ENCODE measurements around the gene CDKN1A. TPM values are rescaled to one million over a fixed set of nuclear protein-coding genes. Genes with fewer than 3 reads are reported as not detected.
A peak's percentile ranks its signal among the peaks of the same experiment; 100 is the strongest.
"Not testable (repeated sequence)": the region's sequence is repeated elsewhere in the genome, so short reads cannot be mapped to it uniquely, and the experiment has no call there.

CDKN1A gene
- total RNA-seq, 1 experiment from 2014 or later = 117 TPM

DNA sequence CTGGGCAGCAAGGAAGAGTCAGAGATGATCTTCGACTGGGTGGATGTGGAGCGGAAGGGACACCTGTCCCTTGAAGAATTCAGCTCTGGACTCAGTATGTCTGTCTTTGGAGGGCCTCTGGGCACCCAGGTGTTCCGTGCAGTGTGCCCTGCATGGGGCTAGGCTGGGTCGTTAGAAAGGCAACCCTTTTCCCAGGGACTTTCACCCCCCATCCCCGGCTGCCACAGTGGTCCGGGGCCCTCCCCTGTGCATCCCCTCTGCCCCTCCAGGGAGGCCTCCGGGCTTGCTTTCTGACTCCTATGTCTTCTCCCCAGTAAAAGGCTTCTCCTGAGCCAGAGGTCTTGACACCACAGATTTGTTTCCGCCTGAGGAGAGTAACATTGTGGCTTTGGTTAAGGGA, 35.3 kb downstream of the CDKN1A start:
- in situ Hi-C loops (cut with HindIII; ENCODE audit: low sequenced_read_pairs) = no loop called here
- DNase-seq (ENCODE audit: low spot score) = no peak

DNA sequence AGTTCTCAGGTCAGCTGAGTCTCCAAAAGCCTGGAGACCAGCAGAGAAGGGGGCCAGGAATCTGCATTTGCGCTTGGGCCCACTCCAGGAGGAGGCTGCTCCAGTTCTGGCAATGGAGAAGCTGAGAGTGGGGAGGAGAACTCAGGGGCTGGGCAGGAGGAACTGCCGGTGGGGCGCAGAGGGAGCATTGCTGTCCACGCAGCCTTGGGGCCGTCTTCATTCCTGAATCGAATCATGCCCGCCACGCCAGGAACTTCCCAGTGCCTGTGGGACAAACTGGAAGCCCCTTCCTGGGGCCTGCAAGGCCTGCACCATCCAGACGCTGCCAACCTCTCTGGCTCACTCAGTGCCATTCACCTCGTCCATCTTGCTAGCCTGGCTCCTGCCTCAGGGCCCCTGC, 36.0 kb downstream of the CDKN1A start:
- in situ Hi-C loops (cut with HindIII; ENCODE audit: low sequenced_read_pairs) = no loop called here
- DNase-seq (ENCODE audit: low spot score) = no peak

DNA sequence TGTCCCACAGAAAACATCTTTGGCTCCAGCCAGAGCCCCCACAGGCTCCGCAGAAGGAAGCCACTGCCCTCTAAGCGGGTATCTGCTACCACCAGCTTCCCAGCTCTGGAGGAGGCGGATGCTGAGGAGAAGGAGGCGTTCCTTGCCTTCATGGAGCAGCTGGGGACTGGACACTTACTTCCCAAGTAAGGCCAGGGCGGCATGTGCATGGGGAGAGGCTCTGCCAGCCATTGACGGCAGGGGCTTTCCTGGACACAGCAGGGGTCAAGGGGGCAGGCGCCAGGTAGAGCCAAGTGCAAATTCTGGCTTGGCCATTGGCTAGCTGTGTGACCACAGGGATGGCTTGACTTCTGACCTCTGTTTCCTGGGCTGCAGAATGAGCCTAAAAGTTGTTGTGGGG, 37.0 kb downstream of the CDKN1A start:
- DNase-seq (ENCODE audit: low spot score) = no peak
- in situ Hi-C loops (cut with HindIII; ENCODE audit: low sequenced_read_pairs) = no loop called here

DNA sequence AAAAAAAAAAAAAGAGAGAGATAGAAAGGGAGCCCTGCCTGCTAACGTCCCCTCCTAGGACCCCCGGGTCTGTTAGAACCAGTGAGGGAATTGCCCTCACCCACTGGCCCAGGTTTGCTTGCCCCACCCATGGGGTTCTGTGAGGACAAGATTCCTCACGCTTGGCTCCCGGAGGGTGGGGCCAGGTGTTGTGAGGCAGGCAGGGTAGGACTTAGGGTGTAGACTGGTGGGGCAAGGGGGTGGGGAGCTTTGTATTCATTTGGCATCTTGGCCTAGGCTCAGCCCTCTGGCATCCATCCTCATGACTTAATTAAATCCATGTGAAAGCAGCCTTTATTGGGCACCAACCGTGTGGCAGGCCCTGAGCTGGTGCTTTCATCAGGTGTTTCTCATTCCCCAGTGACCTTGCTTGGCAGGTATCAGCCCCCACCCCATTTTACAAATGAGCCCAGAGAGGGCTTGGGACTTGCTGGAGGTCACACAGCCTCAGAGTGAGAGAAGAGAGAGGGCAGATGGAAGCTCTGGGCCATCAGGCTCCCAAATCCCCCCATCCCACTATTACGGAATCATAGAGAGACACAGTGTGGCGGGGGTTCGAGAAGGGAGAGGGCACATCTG, 38.1 kb downstream of the CDKN1A start:
- in situ Hi-C loops (cut with HindIII; ENCODE audit: low sequenced_read_pairs) = no loop called here
- DNase-seq (ENCODE audit: low spot score) = no peak

DNA sequence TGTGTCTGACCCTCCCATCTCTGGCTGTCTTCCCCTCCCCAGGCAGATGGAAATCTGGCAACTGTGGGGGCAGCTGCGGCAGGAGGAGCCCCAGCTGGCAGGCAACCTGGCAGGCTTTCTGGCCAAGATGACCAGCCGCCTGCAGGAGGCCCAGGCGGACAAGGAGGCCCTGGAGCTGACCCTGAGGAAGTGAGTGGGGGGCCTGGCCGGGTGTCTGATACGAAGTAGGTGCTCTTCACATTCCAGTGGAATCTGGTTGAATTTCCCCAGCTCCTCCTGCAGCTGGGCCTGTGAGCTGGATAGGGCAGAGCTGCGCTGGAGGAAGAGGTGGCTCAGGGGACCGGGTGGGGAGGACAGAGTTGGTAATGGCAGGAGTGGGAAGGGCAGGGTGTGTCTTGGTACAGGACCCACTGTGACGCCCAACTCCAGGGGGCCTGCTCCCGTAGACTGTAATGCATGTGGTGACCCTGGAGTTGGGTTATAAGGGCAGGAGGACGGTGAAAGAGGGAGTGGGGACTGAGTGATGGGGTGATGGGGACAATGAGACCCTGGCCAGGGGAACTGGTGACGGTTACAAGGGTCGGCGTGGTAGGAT, 38.8 kb downstream of the CDKN1A start:
- in situ Hi-C loops (cut with HindIII; ENCODE audit: low sequenced_read_pairs) = no loop called here

DNA sequence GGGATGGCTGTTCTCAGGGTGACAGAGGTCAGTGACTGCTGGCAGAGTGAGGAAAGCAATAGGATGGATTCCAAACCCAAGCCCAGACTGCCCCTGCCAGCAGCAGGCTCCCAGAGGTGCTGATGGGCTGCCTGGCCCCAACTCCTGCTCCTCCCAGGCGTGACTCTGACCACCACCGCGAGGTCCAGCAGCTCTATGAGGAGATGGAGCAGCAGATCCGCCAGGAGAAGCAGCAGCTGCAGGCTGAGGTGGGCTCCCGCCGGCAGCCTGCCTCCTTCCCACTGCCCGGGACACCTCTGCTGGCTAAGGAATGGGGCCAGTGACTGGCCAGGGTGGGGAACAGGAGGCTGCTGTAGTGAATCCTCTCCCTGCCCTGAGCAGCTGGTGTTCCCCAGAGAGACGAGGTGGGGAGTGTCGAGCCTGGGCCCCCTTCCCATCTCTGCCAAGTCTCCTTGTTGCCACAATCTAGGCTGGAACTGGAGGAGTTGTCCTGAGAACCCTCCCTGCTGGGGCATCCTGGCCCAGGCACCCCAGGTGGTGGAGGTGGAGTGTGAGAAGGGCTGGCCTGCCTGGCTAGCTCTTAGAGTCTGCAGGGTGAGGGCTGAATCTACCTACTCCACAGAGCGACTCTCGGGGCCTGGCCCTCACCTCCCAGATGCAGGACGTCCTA, 39.5 kb downstream of the CDKN1A start:
- in situ Hi-C loops (cut with HindIII; ENCODE audit: low sequenced_read_pairs) = no loop called here
- no peak for DNase-seq (ENCODE audit: low spot score)

More for the DNA sequence above, 38.8 kb downstream of the CDKN1A start:
- DNase-seq (ENCODE audit: low spot score) = no peak

DNA sequence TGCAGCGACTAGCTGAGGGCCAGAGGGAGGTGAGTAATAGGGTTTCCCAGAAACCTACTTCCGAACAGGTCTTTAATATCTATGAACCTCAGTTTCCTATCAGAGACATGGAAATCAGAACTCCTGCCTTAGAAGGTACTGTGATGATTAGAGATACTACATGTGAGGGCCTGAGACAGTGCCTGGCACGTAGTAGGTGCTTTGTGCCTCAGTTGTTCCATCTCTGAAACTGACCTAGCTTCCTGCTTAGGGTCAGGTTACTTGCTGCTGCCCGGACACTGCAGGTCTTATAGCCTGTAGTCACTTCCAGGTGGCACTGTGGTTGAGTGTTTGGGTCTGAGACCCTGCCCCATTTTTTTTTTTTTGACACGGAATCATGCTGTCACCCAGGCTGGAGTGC, 40.0 kb downstream of the CDKN1A start:
- in situ Hi-C loops (cut with HindIII; ENCODE audit: low sequenced_read_pairs) = no loop called here

DNA sequence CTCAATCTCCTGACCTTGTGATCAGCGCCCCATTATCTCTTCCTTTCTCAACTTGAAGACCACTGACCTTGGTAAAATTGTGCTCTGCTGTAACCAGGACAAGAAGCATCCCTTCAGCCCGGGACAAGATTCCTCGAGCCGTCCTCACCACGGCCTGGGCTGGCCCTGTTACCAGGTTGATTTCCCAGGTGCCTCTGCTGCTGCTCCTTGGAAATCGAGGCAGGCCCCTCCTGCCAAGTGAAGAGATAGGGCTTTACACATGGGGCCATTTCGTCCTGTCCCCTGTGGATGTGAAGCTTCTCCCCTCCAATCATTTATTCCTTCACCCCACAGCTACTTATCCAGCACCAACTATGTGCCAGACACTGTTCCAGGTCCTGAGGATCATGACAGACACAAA, 40.6 kb downstream of the CDKN1A start:
- no peak for DNase-seq (ENCODE audit: low spot score)
- in situ Hi-C loops (cut with HindIII; ENCODE audit: low sequenced_read_pairs) = no loop called here

More for the DNA sequence above, 40.0 kb downstream of the CDKN1A start:
- DNase-seq (ENCODE audit: low spot score) = no peak

DNA sequence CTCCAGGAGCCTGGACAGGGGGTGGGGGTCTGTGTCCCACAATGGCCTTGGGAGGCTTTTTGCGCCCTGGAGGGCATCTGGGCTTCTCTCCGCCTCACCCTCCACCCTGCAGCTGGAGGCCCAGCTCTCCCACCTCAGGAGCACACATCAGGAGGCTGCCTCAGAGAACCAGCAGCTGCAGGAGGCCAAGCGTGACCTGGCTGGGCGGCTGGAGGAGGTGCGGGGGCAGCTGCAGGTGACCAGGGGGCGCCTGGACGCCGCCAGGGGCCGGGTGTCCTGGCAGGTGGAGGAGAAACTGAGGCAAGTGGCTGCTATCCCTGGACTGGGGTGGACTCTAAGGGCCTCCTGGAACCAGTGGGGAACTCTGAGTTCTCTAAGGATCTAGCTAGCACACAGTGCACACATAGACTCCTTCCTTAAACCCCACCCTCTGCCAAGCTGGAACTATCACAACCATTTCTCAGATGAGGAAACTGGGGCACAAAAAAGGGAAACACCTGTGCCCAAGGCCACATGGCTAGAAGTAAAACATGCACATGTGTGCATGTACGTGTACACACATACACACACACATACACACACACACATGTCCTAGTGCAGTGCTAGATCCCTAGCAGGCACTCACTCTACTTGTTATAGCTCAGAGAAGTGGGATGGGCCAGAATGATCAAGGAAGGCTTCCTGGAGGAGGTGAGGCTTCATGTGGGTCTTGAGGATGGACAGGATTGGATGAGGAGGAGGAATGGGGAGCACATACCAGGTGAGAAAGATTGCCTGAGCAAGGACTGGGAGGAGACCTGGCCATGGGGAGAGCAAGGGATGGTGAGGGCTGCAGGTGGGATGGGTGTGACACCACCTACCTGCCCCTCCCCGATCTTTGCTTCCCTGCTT, 42.0 kb downstream of the CDKN1A start:
- in situ Hi-C loops (cut with HindIII; ENCODE audit: low sequenced_read_pairs) = no loop called here
- no peak for DNase-seq (ENCODE audit: low spot score)

DNA sequence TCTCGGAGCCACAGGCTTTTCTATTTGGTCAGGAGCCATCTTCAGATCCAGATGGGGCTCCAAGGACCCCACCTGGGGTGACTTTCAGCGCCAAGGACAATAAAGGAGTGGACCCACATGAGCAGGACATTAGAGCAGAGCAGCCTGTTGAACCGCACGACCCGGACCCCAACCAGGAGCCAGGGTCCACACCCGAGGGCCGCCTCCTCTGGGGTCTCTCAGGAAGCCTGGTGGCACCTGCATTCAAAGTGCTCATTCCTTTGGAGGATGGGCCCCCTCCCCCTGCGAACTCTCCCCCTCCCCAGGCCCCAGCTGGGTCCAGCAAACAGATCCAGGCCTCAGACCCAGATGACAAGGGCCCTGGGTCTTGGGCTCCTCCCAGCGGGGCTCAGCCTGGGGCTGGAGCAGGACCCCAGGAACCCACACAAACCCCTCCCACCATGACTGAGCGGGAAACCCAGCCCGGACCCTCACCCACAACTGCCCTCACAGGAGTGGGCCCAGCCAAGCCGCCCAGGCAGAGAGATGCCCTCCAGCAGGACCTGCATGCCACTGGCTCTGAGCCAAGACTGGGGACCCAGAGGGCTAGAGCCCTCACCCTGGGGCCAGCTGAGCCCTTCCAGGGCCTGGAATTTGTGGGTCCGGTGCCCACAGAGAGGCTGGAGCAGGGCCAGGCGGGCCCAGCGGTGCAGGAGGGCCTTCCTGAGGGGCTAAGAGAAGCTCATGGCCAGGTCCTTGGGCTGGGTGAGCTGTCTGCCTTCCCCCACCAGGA, 43.0 kb downstream of the CDKN1A start:
- no peak for DNase-seq (ENCODE audit: low spot score)
- in situ Hi-C loops (cut with HindIII; ENCODE audit: low sequenced_read_pairs) = no loop called here

DNA sequence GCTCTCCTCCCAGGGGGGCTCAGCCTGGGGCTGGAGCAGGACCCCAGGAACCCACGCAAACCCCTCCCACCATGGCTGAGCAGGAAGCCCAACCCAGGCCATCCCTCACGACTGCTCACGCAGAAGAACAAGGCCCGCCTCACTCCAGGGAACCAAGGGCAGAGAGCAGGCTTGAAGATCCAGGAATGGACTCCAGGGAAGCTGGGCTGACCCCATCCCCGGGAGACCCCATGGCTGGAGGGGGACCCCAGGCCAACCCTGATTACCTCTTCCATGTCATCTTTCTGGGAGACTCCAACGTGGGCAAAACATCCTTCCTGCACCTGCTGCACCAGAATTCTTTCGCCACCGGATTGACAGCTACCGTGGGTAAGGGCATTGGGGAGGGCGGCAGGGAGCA, 43.9 kb downstream of the CDKN1A start:
- no peak for DNase-seq (ENCODE audit: low spot score)
- in situ Hi-C loops (cut with HindIII; ENCODE audit: low sequenced_read_pairs) = no loop called here

DNA sequence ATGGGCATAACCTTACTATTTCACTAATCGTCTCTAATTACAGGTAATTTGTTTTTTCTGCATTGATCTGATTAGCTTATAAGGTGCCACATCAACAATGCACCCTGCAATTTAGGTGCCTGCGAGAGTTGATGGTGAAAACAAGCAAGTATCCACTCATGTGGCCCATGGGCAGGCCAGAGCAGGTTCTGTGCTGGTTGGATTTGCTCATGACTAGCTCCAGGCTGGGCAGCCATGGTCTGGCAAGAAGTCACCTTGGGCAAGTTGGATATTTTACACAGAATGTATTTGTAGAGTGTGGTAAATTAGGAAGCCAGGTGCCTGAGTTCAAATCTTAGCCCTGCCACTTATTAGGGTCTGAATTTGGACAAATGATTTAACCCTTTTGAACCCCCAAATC, 44.4 kb downstream of the CDKN1A start:
- in situ Hi-C loops (cut with HindIII; ENCODE audit: low sequenced_read_pairs) = no loop called here
- no peak for DNase-seq (ENCODE audit: low spot score)

DNA sequence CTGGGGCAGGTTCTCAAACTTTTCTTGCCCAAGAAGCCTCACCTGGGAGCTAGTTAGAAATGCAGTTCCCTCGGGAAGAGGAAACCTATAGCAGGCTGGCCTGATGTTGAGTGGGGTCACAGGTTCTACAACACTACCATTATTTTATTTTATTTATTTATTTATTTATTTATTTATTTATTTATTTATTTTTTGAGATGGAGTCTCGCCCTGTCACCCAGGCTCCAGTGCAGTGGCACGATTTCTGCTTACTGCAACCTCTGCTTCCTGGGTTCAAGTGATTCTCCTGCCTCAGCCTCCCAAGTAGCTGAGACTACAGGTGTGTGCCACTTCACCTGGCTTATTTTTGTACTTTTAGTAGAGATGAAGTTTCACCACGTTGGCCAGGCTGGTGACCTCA, 45.5 kb downstream of the CDKN1A start:
- in situ Hi-C loops (cut with HindIII; ENCODE audit: low sequenced_read_pairs); DNase-seq (ENCODE audit: low spot score): not testable (repeated sequence)

DNA sequence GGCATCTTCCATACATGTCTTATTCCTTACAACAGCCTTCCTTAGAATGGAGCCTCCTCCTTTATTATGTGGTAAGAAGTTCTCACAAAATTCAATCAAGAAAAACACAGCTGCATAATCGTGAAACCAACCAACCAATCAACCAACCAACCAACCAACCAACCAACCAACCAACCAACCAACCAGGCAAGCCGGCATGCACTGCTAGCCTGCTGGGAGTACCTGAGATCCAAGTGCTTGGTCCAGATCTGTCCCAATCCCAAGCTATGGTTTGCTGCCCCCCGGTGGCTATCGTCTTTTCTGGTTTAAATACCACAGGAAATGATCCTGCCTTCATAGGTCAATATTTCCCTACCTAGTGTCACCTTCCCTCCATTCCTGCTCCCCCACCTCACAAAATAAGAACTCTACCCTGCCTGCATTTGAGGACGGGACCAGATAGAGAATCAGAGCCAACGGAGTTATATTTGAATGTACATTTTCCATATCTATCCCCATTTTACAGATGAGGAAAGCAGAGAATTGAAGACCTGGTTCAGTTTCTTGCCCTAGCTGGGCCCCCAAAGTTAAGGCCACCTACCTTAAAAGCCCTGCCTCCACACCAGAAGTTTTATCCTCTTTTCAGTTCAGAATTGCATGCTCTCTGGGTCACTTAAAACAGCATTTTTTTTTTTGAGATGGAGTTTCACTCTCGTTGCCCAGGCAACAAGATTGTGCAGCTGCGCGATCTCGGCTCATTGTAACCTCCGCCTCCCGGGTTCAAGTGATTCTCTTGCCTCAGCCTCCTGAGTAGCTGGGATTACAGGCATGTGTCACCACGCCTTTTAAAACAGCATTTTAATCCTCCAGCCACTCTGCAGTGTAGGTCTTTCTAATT, 46.2 kb downstream of the CDKN1A start:
- in situ Hi-C loops (cut with HindIII; ENCODE audit: low sequenced_read_pairs) = no loop called here
- peak; percentile 50 for DNase-seq (ENCODE audit: low spot score)

DNA sequence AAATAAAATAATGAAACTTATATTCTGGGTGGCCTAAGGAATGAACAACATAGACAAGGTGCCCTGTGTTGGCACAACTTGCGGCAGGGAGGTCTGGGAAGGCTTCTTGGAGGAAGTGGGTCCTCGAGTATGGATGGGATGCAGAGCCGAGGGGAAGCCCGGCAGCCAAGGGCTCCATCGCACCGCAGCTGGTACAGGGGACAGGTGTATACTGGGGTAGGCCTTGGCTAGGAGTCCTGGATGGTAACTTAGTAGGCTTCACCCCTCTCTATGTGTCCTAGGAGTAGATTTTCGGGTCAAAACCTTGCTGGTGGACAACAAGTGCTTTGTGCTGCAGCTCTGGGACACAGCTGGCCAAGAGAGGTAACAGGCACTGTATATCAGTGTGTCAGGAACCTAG, 47.1 kb downstream of the CDKN1A start:
- in situ Hi-C loops (cut with HindIII; ENCODE audit: low sequenced_read_pairs) = no loop called here
- no peak for DNase-seq (ENCODE audit: low spot score)

DNA sequence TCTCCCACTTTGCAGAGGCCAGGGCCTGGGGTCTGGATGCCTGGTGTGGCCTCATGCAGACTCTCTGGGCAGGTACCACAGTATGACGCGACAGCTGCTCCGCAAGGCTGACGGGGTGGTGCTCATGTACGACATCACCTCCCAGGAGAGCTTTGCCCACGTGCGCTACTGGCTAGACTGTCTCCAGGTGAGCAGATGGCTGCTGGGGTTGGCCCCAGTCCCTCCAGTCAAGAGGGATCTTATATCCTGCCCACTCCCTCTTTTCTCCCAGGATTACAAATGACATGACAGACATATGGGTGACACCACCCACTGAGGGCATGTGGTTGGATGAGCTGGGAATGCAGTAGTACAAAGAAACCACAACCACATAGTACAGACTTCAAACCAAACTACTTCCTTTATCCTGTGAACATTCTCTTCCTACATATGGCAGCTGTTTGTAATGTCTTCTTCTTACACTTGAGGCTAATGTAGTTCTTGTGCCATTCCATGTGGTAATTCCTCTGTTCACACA, 49.0 kb downstream of the CDKN1A start:
- no peak for DNase-seq (ENCODE audit: low spot score)
- in situ Hi-C loops (cut with HindIII; ENCODE audit: low sequenced_read_pairs) = no loop called here

DNA sequence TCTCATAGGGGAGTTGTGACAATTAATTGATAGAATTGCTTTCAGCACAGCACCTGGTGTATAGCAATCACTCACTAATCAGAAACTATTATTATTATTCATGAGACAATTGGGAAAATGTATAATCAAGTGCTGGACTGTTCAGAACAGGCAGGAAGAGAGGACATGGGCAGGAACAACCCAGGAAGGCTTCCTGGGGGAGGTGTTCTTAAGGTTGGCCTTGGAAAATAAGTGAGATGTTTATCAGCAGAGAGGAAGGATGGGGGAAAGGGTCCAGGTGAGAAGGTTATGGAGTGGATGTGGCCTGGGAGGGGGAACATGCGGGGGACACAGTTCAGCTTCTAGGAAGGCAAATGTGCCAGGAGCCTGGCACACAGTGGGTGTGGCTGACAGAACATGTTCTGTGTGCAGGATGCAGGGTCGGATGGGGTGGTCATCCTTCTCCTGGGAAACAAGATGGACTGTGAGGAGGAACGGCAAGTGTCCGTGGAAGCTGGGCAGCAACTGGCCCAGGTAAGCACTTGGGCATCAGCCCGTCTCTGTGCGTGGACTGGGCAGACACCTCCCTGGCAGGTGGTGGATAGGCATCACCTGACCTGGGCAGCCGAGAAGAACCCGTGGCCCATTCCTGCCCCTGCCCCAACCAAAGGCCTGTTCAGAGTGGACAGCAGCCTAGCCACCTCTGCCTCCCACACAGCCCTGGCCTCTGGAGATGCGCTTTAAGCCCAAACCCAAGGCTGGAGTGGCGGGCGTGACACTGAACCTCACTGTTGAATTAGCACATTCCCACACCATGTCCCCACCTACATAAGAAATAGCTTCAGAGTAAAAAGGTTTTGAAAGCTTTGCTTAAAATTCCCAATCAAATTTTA, 50.0 kb downstream of the CDKN1A start:
- DNase-seq (ENCODE audit: low spot score) = no peak
- in situ Hi-C loops (cut with HindIII; ENCODE audit: low sequenced_read_pairs) = no loop called here
